GM12873 (cell line): ENCODE results near the gene IL18R1.

ENCODE experiments used
- CTCF ChIP-seq: IDR thresholded peaks from 2 replicates; pipeline ENCODE4 v1.5.1; 2012; ENCODE audit warnings: low read depth, mild to moderate bottlenecking, moderate library complexity, low read length, control low read depth; ENCODE audit not compliant: insufficient read depth; ENCODE audit errors: missing control alignments

The IL18R1 gene

GRCh38 chr2:102315921-102316320 lies 39.7 kb upstream of the IL18R1 start:
- TF ChIP-seq CTCF = no peak

- TF ChIP-seq CTCF = no peak
Observed at GRCh38 chr2:102317715-102318114, 37.9 kb upstream of the IL18R1 start.

- TF ChIP-seq CTCF = no peak
Observed at GRCh38 chr2:102318437-102318836, 37.2 kb upstream of the IL18R1 start.

- no peak for TF ChIP-seq CTCF
Observed at GRCh38 chr2:102321941-102322719, 33.5 kb upstream of the IL18R1 start.

- no peak for TF ChIP-seq CTCF
Observed at GRCh38 chr2:102331311-102331980, 24.1 kb upstream of the IL18R1 start.

GRCh38 chr2:102334486-102334885 lies 21.1 kb upstream of the IL18R1 start:
- no peak for TF ChIP-seq CTCF

- TF ChIP-seq CTCF = no peak
Observed at GRCh38 chr2:102335871-102336366, 19.7 kb upstream of the IL18R1 start.
